NCI-H1092 treated with DMSO at 0.1 percent for 48 hours (cell line): ENCODE data around the gene ANGPTL1.
"Not testable (repeated sequence)": the region's sequence is repeated elsewhere in the genome, so short reads cannot be mapped to it uniquely, and the experiment has no call there.

Experiments
- DNase-seq: peaks from one replicate; lab custom pipeline; 2025; lab: John Stamatoyannopoulos, UW

Gene ANGPTL1

GRCh38 chr1:178864326-178864725 lies 6.6 kb downstream of the ANGPTL1 start:
- no peak for DNase-seq

GRCh38 chr1:178862864-178863263 lies 8.0 kb downstream of the ANGPTL1 start:
- no peak for DNase-seq

GRCh38 chr1:178862416-178862815 lies 8.5 kb downstream of the ANGPTL1 start:
- no peak for DNase-seq

DNA sequence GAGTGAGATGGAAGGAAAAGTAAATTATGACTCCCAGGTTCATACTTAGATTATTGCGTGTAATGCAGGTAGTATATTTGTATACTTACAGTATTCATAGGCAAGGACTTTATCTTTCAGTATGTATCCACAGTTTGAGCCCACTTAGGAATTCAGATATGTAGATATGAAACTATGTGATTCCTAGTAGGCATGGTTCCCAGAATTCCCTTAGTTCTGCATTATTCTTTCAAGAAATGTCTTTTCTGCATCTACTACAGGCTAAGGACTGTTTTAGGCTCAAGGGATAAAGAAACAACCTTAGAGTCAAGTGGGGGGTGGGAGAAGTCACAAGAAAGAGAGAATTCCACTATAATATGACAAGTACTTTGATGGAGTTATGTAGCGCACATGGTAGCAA lies 13.8 kb downstream of the ANGPTL1 start:
- no peak for DNase-seq

DNA sequence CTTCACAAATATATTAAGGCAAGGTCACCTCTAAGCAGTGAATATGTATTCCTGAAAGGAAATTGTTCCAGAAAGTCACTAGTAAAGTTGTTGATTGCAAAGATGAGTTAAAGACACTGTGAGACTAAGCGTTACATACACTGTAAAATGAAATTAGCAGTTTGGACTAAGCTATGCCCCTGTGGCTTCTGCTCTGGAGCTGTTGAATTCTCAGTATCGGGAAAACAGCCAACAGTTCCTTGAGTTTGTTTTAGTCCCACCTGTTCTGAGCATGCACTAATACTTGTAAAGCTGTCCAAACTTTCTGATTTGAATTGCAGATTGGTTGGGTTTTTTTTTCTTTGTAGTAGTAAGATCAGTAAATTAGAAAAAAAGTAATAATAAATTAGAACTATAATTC lies 21.0 kb downstream of the ANGPTL1 start:
- DNase-seq: no peak

DNA sequence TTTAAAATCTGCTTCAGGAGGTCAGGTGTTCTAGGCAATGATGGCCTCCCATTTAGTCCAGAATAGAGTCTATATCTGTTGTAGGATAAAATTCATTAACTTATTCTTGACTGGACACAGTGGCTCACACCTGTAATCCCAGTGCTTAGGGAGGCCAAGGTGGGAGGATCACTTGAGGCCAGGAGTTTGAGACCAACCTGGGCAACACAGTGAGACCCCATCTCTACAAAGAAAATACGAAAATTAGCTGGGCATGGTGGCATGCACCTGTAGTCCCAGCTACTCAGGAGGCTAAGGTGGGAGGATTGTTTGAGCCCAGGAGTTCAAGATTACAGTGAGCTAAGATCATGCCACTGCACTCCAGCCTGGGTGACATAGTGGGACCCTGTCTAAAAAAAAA lies 23.0 kb downstream of the ANGPTL1 start:
- not testable (repeated sequence) for DNase-seq

GRCh38 chr1:178847396-178847849 lies 23.5 kb downstream of the ANGPTL1 start:
- no peak for DNase-seq

- no peak for DNase-seq
Measured at GRCh38 chr1:178846306-178846705, 24.6 kb downstream of the ANGPTL1 start.

DNA sequence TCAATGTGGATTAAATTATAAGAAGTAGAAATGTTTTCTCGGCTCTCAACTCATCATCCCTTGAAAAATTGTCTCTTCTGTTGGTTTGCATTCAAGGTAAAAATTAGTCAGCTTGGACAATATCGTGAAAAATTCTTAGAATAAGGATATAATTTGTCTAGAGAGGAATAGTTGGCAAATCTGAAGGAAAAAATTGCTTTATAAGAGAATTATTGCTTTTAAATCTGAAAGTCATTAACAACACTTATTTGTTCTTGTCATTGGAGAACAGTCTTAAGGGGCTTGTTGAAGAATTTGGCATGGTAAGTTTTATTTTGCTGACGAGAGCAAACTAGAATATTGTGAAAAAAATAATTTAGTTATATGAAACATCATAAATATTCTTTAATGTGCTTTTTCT lies 26.4 kb downstream of the ANGPTL1 start:
- no peak for DNase-seq

DNA sequence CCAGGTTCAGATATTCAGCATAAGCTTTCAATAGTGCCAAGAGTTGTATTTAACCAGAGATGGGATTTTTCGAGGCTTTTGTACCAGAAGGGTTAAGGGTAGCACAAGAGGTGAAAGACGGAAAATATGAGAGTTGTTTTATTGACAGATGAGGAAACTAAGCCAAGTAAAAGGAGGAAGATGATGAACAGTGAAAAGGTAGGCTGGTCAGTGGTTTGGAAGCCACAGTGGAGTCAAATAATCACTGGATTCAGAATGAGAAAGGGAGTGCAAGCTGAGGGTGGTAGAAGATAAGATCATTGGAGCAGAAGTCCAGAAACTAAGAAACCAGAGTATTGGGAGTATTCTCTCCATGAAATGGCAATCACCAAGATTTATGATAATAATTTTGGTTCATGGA lies 45.7 kb downstream of the ANGPTL1 start:
- no peak for DNase-seq

DNA sequence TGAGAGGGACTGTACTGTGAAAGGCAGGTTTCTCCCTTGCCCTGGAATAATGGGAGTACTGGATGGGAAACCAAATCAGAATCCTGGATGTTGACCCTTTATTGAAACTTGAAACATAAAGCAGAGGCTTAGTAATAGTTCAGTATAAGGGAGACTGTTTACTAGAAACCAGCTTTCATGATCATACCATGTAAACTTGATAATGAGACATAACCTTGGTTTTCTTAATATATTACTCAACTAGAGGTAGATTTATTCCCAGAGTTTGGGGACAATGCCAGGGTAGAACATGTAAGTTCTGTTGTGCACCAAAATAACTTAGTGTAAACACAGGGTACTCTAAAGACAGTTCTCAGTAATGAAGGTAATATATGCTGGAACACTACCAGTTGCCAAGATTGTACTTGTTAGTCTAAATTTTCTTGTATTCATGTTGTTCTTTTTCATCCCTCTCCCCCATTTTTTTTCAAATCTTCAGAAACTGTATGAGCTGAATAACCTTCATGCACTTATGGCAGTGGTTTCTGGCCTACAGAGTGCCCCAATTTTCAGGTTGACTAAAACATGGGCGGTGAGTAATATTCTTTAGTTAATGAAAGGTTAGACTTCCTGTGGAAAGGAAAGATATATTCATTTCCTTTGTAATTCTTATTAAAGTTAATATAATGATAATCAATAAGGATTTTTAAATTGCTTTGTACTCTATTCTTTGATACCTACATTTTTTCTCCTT lies 49.6 kb downstream of the ANGPTL1 start:
- DNase-seq: no peak

- no peak for DNase-seq
Measured at GRCh38 chr1:178819123-178819522, 51.8 kb downstream of the ANGPTL1 start.

DNA sequence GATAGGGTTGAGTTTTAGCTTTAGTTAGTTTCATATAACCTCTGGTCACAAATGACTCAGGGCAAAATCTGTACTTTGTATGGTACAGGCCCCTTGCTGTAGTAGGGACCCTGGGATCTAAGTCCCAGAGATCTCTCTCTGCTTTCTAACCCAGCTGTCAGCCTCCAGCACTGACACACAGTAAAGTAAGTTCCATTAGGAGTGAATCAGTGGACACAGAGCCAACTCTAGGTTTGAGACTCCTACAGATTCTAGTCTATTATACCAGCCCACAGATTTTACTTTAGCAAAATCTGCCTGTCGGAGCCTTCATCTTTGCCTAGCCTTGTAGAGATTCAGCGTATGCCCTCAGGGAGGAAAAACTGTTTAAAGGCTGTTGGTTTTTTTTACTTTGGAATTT lies 52.5 kb downstream of the ANGPTL1 start:
- no peak for DNase-seq

- DNase-seq: no peak
Measured at GRCh38 chr1:178810585-178810984, 60.3 kb downstream of the ANGPTL1 start.

DNA sequence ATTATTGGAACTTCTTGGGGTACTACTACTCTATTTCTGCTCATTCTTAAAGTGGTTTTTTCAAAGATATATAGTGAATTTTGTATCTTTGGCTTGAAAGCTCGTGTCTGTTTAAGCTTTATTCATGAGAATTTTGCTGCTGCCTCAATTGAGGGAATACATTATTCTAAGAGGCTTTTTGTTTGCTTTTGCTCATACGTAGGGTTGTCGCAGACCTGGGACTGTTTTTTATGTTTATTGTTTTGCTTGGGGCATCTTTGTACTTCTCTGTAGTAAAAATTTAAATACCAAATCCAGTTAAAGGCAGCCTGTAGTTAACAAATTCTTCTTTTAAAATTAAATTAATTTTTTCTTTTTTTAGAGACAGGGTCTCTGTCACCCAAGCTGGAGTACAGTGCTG lies 62.3 kb downstream of the ANGPTL1 start:
- DNase-seq: no peak

GRCh38 chr1:178806665-178807300 lies 64.1 kb downstream of the ANGPTL1 start:
- DNase-seq: no peak

GRCh38 chr1:178802873-178803272 lies 68.0 kb downstream of the ANGPTL1 start:
- DNase-seq: no peak
